HepG2 (cell line): ENCODE measurements around the gene ABCC3. TPM values are rescaled to one million over a fixed set of nuclear protein-coding genes. Genes with fewer than 3 reads are reported as not detected.

Experiments
- ATM ChIP-seq: fragments of 450-650 bp; IDR thresholded peaks from 2 replicates; pipeline ENCODE4 v1.7.1; 2017; ENCODE audit warnings: mild to moderate bottlenecking, borderline replicate concordance
- HDAC2 ChIP-seq: sonication (generic); formaldehyde crosslinking; IDR thresholded peaks from 2 replicates; pipeline ENCODE4 v1.4.0; 2020; ENCODE audit warnings: missing genetic modification reagents
- KDM2A ChIP-seq: sonication (generic); formaldehyde crosslinking; IDR thresholded peaks from 2 replicates; pipeline ENCODE4 v1.4.0; 2020; ENCODE audit warnings: low read depth, missing genetic modification reagents, borderline replicate concordance
- MXD4 ChIP-seq: IDR thresholded peaks from 2 replicates; pipeline ENCODE4 v1.6.1; 2016; ENCODE audit warnings: mild to moderate bottlenecking, missing biosample characterization, missing genetic modification reagents
- SNRNP70 ChIP-seq: fragments of 200-400 bp; formaldehyde crosslinking; IDR thresholded peaks from 2 replicates; pipeline ENCODE4 v1.6.1; 2017; ENCODE audit warnings: mild to moderate bottlenecking, low read depth, low read length, moderate library complexity
- SP5 ChIP-seq: IDR thresholded peaks from 2 replicates; pipeline ENCODE4 v1.6.1; 2016; ENCODE audit warnings: low read depth, borderline replicate concordance
- TAF15 ChIP-seq: fragments of 200-400 bp; formaldehyde crosslinking; IDR thresholded peaks from one replicate; pipeline ENCODE4 v1.6.1; 2018; ENCODE audit warnings: mild to moderate bottlenecking, low read depth, low read length; ENCODE audit not compliant: poor library complexity, severe bottlenecking
- TCF7 ChIP-seq: sonication (generic); IDR thresholded peaks from 2 replicates; pipeline ENCODE4 v1.6.1; 2016; ENCODE audit warnings: antibody characterized with exemption, low read depth
- ZMAT3 ChIP-seq: sonication (generic); formaldehyde crosslinking; conservative IDR thresholded peaks from 2 replicates; pipeline ENCODE4 v1.7.0; 2021; ENCODE audit warnings: missing genetic modification reagents
- ZNF160 ChIP-seq: sonication (generic); formaldehyde crosslinking; IDR thresholded peaks from 2 replicates; pipeline ENCODE4 v1.8.0; 2022; ENCODE audit warnings: mild to moderate bottlenecking, inconsistent platforms, missing genetic modification reagents
- ZNF20 ChIP-seq: sonication (generic); formaldehyde crosslinking; IDR thresholded peaks from 2 replicates; pipeline ENCODE4 v1.4.0; 2020; ENCODE audit warnings: mild to moderate bottlenecking, moderate library complexity, missing genetic modification reagents
- ZNF274 ChIP-seq: sonication (generic); formaldehyde crosslinking; IDR thresholded peaks from 2 replicates; pipeline ENCODE4 v1.5.1; 2020; ENCODE audit warnings: mild to moderate bottlenecking, missing genetic modification reagents
- ZNF326 ChIP-seq: sonication (generic); formaldehyde crosslinking; IDR thresholded peaks from 2 replicates; pipeline ENCODE4 v1.4.0; 2020; ENCODE audit warnings: missing genetic modification reagents, borderline replicate concordance
- ZNF446 ChIP-seq: sonication (generic); formaldehyde crosslinking; IDR thresholded peaks from 2 replicates; pipeline ENCODE4 v1.5.0; 2020; ENCODE audit warnings: mild to moderate bottlenecking, missing genetic modification reagents
- ZNF672 ChIP-seq: sonication (generic); formaldehyde crosslinking; IDR thresholded peaks from 2 replicates; pipeline ENCODE4 v1.8.1; 2022; ENCODE audit warnings: missing genetic modification reagents
- ZNF709 ChIP-seq: sonication (generic); formaldehyde crosslinking; IDR thresholded peaks from 2 replicates; pipeline ENCODE4 v1.5.0; 2020; ENCODE audit warnings: mild to moderate bottlenecking, missing genetic modification reagents
- ZNF891 ChIP-seq: sonication (generic); formaldehyde crosslinking; IDR thresholded peaks from 2 replicates; pipeline ENCODE4 v1.5.0; 2020; ENCODE audit warnings: mild to moderate bottlenecking, missing genetic modification reagents
- polyA plus RNA-seq, 8 experiments: library from polyadenylated mRNA; depleted of rRNA in 3 of 8; stranded (reverse) in 7 of 8; unstranded in 1 of 8; fragments of >200 nt; fragmentation: Illumina TruSeq in 4 of 8; extraction: Trizol in 4 of 8; gene quantifications; 2 replicates each; pipeline versions ENCODE4 v1.2.1 to v1.2.3, GENCODE V29; 2011 to 2016; ENCODE audit warnings: low read depth in 4 of 8, missing spikeins in 1 of 8, mixed read lengths in 1 of 8; ENCODE audit not compliant: insufficient read depth in 1 of 8
- total RNA-seq, 5 experiments: library from RNA; depleted of rRNA; stranded (reverse); fragments of >200 nt; fragmentation: Illumina TruSeq; extraction: Trizol; gene quantifications; 2 replicates each; pipeline ENCODE4 v1.2.3, GENCODE V29; 2016; ENCODE audit warnings: low read depth in 1 of 5
- TF ChIP-seq, protein P1 (sequence below): sonication (generic); formaldehyde crosslinking; IDR thresholded peaks from 2 replicates; pipeline ENCODE4 v1.4.0; 2020; ENCODE audit warnings: mild to moderate bottlenecking, missing genetic modification reagents
- TF ChIP-seq, protein P2 (sequence below): IDR thresholded peaks from 2 replicates; pipeline ENCODE4 v1.6.1; 2016; ENCODE audit warnings: missing compliant biosample characterization, missing genetic modification reagents, borderline replicate concordance
- TF ChIP-seq, protein P3 (sequence below): IDR thresholded peaks from 2 replicates; pipeline ENCODE4 v1.6.1; 2016; ENCODE audit warnings: mild to moderate bottlenecking

The ABCC3 gene
- total and polyA plus RNA-seq, 2 of the 13 experiments (the other 11 are each of a cell fraction or from before 2014, with no cell fraction given), result 25.2 to 50.7 TPM

DNA sequence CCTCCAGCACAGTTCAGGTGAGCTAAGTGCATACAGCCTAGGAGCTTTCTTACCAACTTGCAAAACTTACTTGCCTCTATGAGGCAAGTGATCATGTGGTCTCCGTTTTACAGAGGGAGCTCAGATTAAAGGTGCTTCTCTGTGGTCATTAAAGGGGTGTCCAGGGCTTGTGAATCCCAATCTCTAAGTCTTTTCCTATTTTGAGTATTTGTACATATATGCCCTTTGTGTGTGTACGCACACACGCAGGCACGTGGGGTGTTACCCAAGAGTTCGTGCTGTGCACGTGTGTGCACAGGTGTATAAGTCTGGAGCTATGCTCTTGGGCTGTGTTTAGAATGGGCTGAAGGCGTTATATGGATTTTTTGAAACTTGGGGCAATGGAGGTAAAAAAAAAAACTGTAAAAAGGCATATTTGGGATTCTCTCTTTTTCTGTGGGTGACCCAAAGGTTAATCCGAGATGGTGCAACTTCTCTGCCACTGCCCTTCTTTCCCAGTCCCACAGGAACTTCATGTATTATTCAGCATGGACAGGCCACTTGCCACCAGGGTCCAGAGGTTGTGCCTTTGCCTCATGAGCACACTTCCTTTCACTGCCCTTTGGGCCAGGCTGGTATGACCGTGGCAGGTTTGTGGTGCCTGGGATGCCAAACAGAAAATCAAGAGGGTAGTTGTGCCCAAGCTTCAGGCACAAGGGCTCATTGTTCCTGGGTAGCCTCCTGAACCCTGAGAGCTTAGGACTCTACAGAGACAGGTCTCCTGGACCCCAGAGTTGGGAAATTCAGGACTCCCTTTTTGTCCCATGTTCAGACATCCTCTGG lies 1.5 kb downstream of the ABCC3 start (continued):
- TF ChIP-seq, protein P1, sequence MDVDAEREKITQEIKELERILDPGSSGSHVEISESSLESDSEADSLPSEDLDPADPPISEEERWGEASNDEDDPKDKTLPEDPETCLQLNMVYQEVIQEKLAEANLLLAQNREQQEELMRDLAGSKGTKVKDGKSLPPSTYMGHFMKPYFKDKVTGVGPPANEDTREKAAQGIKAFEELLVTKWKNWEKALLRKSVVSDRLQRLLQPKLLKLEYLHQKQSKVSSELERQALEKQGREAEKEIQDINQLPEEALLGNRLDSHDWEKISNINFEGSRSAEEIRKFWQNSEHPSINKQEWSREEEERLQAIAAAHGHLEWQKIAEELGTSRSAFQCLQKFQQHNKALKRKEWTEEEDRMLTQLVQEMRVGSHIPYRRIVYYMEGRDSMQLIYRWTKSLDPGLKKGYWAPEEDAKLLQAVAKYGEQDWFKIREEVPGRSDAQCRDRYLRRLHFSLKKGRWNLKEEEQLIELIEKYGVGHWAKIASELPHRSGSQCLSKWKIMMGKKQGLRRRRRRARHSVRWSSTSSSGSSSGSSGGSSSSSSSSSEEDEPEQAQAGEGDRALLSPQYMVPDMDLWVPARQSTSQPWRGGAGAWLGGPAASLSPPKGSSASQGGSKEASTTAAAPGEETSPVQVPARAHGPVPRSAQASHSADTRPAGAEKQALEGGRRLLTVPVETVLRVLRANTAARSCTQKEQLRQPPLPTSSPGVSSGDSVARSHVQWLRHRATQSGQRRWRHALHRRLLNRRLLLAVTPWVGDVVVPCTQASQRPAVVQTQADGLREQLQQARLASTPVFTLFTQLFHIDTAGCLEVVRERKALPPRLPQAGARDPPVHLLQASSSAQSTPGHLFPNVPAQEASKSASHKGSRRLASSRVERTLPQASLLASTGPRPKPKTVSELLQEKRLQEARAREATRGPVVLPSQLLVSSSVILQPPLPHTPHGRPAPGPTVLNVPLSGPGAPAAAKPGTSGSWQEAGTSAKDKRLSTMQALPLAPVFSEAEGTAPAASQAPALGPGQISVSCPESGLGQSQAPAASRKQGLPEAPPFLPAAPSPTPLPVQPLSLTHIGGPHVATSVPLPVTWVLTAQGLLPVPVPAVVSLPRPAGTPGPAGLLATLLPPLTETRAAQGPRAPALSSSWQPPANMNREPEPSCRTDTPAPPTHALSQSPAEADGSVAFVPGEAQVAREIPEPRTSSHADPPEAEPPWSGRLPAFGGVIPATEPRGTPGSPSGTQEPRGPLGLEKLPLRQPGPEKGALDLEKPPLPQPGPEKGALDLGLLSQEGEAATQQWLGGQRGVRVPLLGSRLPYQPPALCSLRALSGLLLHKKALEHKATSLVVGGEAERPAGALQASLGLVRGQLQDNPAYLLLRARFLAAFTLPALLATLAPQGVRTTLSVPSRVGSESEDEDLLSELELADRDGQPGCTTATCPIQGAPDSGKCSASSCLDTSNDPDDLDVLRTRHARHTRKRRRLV, result 0 out of 2 replicates have a peak, but pooled peaks have one; percentile 21
- 0 out of 2 replicates have a peak, but pooled peaks have one; percentile 27 for TF ChIP-seq MXD4 (CRISPR knock-in tag)
- 0 out of 2 replicates have a peak, but pooled peaks have one; percentile 40 for TF ChIP-seq ZNF891 (CRISPR knock-in tag)
- peak; percentile 59; the same call in 1 of the 2 replicates for TF ChIP-seq HDAC2
- TF ChIP-seq ZNF326 (CRISPR knock-in tag), result no peak
- no peak for TF ChIP-seq ZNF672 (CRISPR knock-in tag)
- TF ChIP-seq ZNF709, result no peak
- no peak for TF ChIP-seq ZNF446 (CRISPR knock-in tag)
- TF ChIP-seq KDM2A (CRISPR knock-in tag), result peak; percentile 46; the same call in 1 of the 2 replicates
- TF ChIP-seq ZNF20 (CRISPR knock-in tag), result no peak
- no peak; the same call in 1 of the 2 replicates for TF ChIP-seq TCF7
- TF ChIP-seq ATM, result no peak
- TF ChIP-seq, protein P2, sequence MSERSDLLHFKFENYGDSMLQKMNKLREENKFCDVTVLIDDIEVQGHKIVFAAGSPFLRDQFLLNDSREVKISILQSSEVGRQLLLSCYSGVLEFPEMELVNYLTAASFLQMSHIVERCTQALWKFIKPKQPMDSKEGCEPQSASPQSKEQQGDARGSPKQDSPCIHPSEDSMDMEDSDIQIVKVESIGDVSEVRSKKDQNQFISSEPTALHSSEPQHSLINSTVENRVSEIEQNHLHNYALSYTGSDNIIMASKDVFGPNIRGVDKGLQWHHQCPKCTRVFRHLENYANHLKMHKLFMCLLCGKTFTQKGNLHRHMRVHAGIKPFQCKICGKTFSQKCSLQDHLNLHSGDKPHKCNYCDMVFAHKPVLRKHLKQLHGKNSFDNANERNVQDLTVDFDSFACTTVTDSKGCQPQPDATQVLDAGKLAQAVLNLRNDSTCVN (CRISPR knock-in tag), result no peak
- no peak for TF ChIP-seq ZNF160 (CRISPR knock-in tag)
- TF ChIP-seq SP5 (CRISPR knock-in tag), result no peak
- no peak for TF ChIP-seq SNRNP70
- no peak for TF ChIP-seq ZNF274 (CRISPR knock-in tag)
- TF ChIP-seq, protein P3, sequence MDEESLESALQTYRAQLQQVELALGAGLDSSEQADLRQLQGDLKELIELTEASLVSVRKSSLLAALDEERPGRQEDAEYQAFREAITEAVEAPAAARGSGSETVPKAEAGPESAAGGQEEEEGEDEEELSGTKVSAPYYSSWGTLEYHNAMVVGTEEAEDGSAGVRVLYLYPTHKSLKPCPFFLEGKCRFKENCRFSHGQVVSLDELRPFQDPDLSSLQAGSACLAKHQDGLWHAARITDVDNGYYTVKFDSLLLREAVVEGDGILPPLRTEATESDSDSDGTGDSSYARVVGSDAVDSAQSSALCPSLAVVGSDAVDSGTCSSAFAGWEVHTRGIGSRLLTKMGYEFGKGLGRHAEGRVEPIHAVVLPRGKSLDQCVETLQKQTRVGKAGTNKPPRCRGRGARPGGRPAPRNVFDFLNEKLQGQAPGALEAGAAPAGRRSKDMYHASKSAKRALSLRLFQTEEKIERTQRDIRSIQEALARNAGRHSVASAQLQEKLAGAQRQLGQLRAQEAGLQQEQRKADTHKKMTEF (CRISPR knock-in tag), result peak; percentile 56
- no peak for TF ChIP-seq TAF15
- TF ChIP-seq ZMAT3 (CRISPR knock-in tag), result no peak
